ENCODE measurements around the gene COX4I1. TPM values are rescaled to one million over a fixed set of nuclear protein-coding genes. Genes with fewer than 3 reads are reported as not detected.

The COX4I1 gene
- total and polyA plus RNA-seq, 2 of the 8 experiments (the other 6 are each of a cell fraction or from before 2014, with no cell fraction given), result 507 to 707 TPM

DNA sequence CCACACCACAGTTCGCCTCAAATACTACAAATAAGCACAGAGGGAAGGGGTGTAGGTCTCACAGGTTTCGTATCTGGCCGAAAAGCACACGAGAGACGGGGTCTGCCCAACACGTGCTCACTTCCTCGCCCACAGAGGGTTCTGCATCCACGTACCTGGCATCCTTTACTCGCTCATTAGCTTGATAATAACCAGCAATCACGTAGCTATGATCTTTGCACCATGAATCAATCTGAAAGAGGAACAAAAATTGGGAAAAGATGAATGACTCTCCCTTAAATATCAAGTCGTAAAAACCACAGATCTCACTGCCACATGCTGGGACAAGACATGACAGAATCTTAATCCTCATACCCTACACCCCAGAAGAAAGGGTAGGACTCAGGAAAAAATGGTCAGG is 10.7 kb upstream of the COX4I1 start:
- Histone ChIP-seq H3K79me1 (ENCODE audit: low read depth, low read length) (peaks cover 13% of the 10 kb centered on the region; the same call in 1 of the 2 replicates), H3K9me3 (ENCODE audit: insufficient read depth in 2 of 2, low read depth in 1 of 2, low read length in 1 of 2) (peaks cover 0 to 2% of the 10 kb centered on the region in 2 experiments; a peak in 1 of 4 replicates), H3K4ac (replicated peaks; ENCODE audit: insufficient read length, low read depth, low read length) (no peak overlapping the region), H3K9ac (replicated peaks in 1 of 4; ENCODE audit: extremely low read depth in 1 of 4, low read depth in 3 of 4, low read length in 3 of 4) (no peak overlapping the region), H2BK120ac (replicated peaks; ENCODE audit: low read depth, low read length) (no peak overlapping the region), H3K14ac (ENCODE audit: insufficient read length) (no peak overlapping the region), H3K23ac (ENCODE audit: insufficient read length) (no peak overlapping the region), H4K8ac (ENCODE audit: extremely low read depth, insufficient read depth, low read length) (no peak overlapping the region), H2AK5ac (ENCODE audit: low read depth, low read length) (no peak overlapping the region), H4K20me1 (replicated peaks in 1 of 2; ENCODE audit: control insufficient read depth in 1 of 2, insufficient read depth in 2 of 2, low read length in 2 of 2) (peaks cover 13 to 17% of the 10 kb centered on the region in 2 experiments), H3K4me1 (replicated peaks in 1 of 4; ENCODE audit: control insufficient read depth in 3 of 4, insufficient read depth in 4 of 4, low read length in 3 of 4) (no peaks in the 10 kb centered on the region), H3K4me3 (ENCODE audit: extremely low read depth in 1 of 4, insufficient read depth in 2 of 4, low read depth in 3 of 4, low read length in 4 of 4) (no peak overlapping the region), H3K23me2 (ENCODE audit: low read depth, low read length) (no peaks in the 10 kb centered on the region), H3K4me2 (ENCODE audit: insufficient read depth in 1 of 2, low read depth in 2 of 2, low read length in 2 of 2) (no peak overlapping the region), H2BK20ac (ENCODE audit: low read length) (no peak overlapping the region), H4K5ac (ENCODE audit: insufficient read length, low read depth, low read length) (no peak overlapping the region), H3K36me3 (ENCODE audit: control insufficient read depth in 2 of 4, insufficient read depth in 4 of 4, low read length in 3 of 4) (peaks cover 3 to 47% (median 23%) of the 10 kb centered on the region in 4 experiments; a peak in 7 of 8 replicates), H3K18ac (ENCODE audit: extremely low read depth, low read length) (no peak overlapping the region), H2BK15ac (ENCODE audit: low read length) (no peak overlapping the region), H3K27ac (ENCODE audit: low read depth, low read length) (no peak overlapping the region), H3K56ac (replicated peaks; ENCODE audit: insufficient read length, low read depth, low read length) (no peak overlapping the region), H3K27me3 (replicated peaks in 1 of 4; ENCODE audit: control insufficient read depth in 3 of 4, extremely low read depth in 1 of 4, insufficient read depth in 3 of 4, low read length in 3 of 4) (no peaks in the 10 kb centered on the region), H2AFZ (ENCODE audit: low read length) (no peak overlapping the region), H2BK12ac (ENCODE audit: low read depth, low read length) (no peak overlapping the region), H4K91ac (replicated peaks; ENCODE audit: insufficient read length, low read length) (no peak overlapping the region), H3K79me2 (ENCODE audit: control insufficient read depth in 1 of 2, insufficient read depth in 2 of 2, low read length in 2 of 2) (peaks cover 6 to 62% of the 10 kb centered on the region in 2 experiments; a peak in 3 of 4 replicates), H2BK5ac (ENCODE audit: low read depth, low read length) (no peak overlapping the region)
- DNase-seq (ENCODE audit: low read depth in 1 of 2, low spot score in 2 of 2) (no peak), FAIRE-seq (no peak)
- CTCF ChIA-PET (ENCODE audit: partially characterized antibody), result interaction anchor here (0.6 to 1.8 kb wide), 3 partner anchors 10 to 31 kb away, joined by 3 to 5 read pairs (median 3); no protein-coding TSS in a partner anchor
- POLR2A ChIA-PET (ENCODE audit: partially characterized antibody), result interaction anchor here (2.4 kb wide), 1 partner anchor 10 kb away, joined by 6 read pairs; no protein-coding TSS in a partner anchor
- WGBS, 2 experiments (ENCODE audit: extremely low coverage in 1 of 2, insufficient coverage in 1 of 2, insufficient read length in 1 of 2, insufficient replicate concordance in 2 of 2, low coverage in 1 of 2, low lambda C conversion rate in 2 of 2, missing lambda C conversion rate in 1 of 2), result 90% methylated on average over 11 of the region's 11 CpGs; no CpG with 5 or more reads in 1 of the 2 experiments
- TF ChIP-seq BACH1 (IDR thresholded peaks at IDR 0.05; ENCODE audit: low read length), result no peak
- no peak for TF ChIP-seq KDM5A (IDR thresholded peaks at IDR 0.05; ENCODE audit: low read length)
- no peak for TF ChIP-seq CBX5 (IDR thresholded peaks at IDR 0.05; ENCODE audit: low read depth, low read length)
- TF ChIP-seq KDM1A (IDR thresholded peaks at IDR 0.05; ENCODE audit: borderline replicate concordance, low read length), result no peak
- no peak for TF ChIP-seq EGR1 (IDR thresholded peaks at IDR 0.05; ENCODE audit: borderline replicate concordance, low read depth, low read length)
- no peak for TF ChIP-seq TEAD4 (IDR thresholded peaks at IDR 0.05; ENCODE audit: low read depth, low read length)
- no peak for TF ChIP-seq HDAC6 (IDR thresholded peaks at IDR 0.05; ENCODE audit: low read depth, low read length)
- TF ChIP-seq EP300 (IDR thresholded peaks at IDR 0.05; ENCODE audit: borderline replicate concordance in 1 of 2, low read depth in 2 of 2, low read length in 2 of 2), result no peak
- no peak for TF ChIP-seq PHF8 (conservative IDR thresholded peaks at IDR 0.05; ENCODE audit: low read depth, low read length)
- TF ChIP-seq POLR2A (IDR thresholded peaks at IDR 0.05; ENCODE audit: control extremely low read depth in 1 of 2, low read depth in 2 of 2, low read length in 2 of 2), result no peak
- TF ChIP-seq, protein P1, sequence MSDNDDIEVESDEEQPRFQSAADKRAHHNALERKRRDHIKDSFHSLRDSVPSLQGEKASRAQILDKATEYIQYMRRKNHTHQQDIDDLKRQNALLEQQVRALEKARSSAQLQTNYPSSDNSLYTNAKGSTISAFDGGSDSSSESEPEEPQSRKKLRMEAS (IDR thresholded peaks at IDR 0.05), result no peak
- no peak for TF ChIP-seq SIN3A (conservative IDR thresholded peaks at IDR 0.05 in 1 of 2, IDR thresholded peaks at IDR 0.05 in 1 of 2; ENCODE audit: low read depth in 1 of 2, low read length in 2 of 2)
